WTC11 (cell line): ENCODE measurements around the gene VAMP7. TPM values are rescaled to one million over a fixed set of nuclear protein-coding genes. Genes with fewer than 3 reads are reported as not detected.

Experiments used
- ATAC-seq: fragments of 200-7000 bp; cut with Tn5 transposase; 2 replicates; pipeline ENCODE4 v1.10.0; 2021; ENCODE audit warnings: mild to moderate bottlenecking, moderate library complexity
- CTCF ChIA-PET: fragments of 300-600 bp; sonication (Branson Sonifier 250); formaldehyde crosslinking; loops from one replicate; lab custom pipeline; 2021; ENCODE audit warnings: antibody characterized with exemption; lab: Charles Lee
- POLR2A ChIA-PET: fragments of 350-600 bp; sonication (Branson Sonifier 250); formaldehyde crosslinking; loops from one replicate; lab custom pipeline; 2021; ENCODE audit warnings: antibody characterized with exemption; lab: Charles Lee
- DNase-seq: peaks from one replicate; pipeline ENCODE4 v3.0.0; 2021; ENCODE audit warnings: low spot score
- H3K27ac Mint-ChIP-seq: 2 replicates; pipeline ENCODE4 v1.8.0; 2021; ENCODE audit warnings: mixed read lengths
- H3K27me3 Mint-ChIP-seq: 2 replicates; pipeline ENCODE4 v1.8.0; 2021; ENCODE audit warnings: low read depth, mild to moderate bottlenecking, moderate library complexity, mixed read lengths
- H3K36me3 Mint-ChIP-seq: 2 replicates; pipeline ENCODE4 v1.8.0; 2021; ENCODE audit warnings: mixed read lengths
- H3K4me1 Mint-ChIP-seq: 2 replicates; pipeline ENCODE4 v1.8.0; 2022; ENCODE audit warnings: mixed read lengths
- H3K4me3 Mint-ChIP-seq: 2 replicates; pipeline ENCODE4 v1.8.0; 2021; ENCODE audit warnings: mild to moderate bottlenecking, moderate library complexity, mixed read lengths
- H3K9me3 Mint-ChIP-seq: 2 replicates; pipeline ENCODE4 v1.8.0; 2021; ENCODE audit warnings: mixed read lengths
- CBFB ChIP-seq: sonication (generic); formaldehyde crosslinking; IDR thresholded peaks from 2 replicates; pipeline ENCODE4 v1.8.1; 2022; ENCODE audit warnings: mild to moderate bottlenecking, low read depth, missing genetic modification reagents
- CREM ChIP-seq: sonication (generic); formaldehyde crosslinking; IDR thresholded peaks from 2 replicates; pipeline ENCODE4 v1.8.1; 2022; ENCODE audit warnings: mild to moderate bottlenecking, missing genetic modification reagents, moderate library complexity
- EMX1 ChIP-seq: fragments of 250-450 bp; sonication (Bioruptor Pico); IDR thresholded peaks from 2 replicates; pipeline ENCODE4 v1.8.0; 2021; ENCODE audit warnings: mild to moderate bottlenecking
- FOXJ3 ChIP-seq: sonication (generic); formaldehyde crosslinking; IDR thresholded peaks from 2 replicates; pipeline ENCODE4 v1.9.0; 2021; ENCODE audit warnings: missing genetic modification reagents, mild to moderate bottlenecking, borderline replicate concordance
- FOXP1 ChIP-seq: sonication (generic); formaldehyde crosslinking; IDR thresholded peaks from 2 replicates; pipeline ENCODE4 v1.8.0; 2022; ENCODE audit warnings: missing genetic modification reagents, mild to moderate bottlenecking, moderate library complexity, borderline replicate concordance
- GABPB1 ChIP-seq: sonication (generic); formaldehyde crosslinking; IDR thresholded peaks from 2 replicates; pipeline ENCODE4 v1.8.1; 2023; ENCODE audit warnings: mild to moderate bottlenecking, missing genetic modification reagents
- NFE2L1 ChIP-seq: sonication (generic); formaldehyde crosslinking; IDR thresholded peaks from 2 replicates; pipeline ENCODE4 v1.8.1; 2023; ENCODE audit warnings: missing genetic modification reagents
- SMAD4 ChIP-seq: sonication (generic); formaldehyde crosslinking; IDR thresholded peaks from 2 replicates; pipeline ENCODE4 v1.8.0; 2022; ENCODE audit warnings: mild to moderate bottlenecking, missing genetic modification reagents
- SOX15 ChIP-seq: fragments of 250-450 bp; sonication (Bioruptor Pico); IDR thresholded peaks from 2 replicates; pipeline ENCODE4 v1.9.0; 2021; ENCODE audit warnings: mild to moderate bottlenecking
- TEAD4 ChIP-seq: sonication (generic); formaldehyde crosslinking; IDR thresholded peaks from 2 replicates; pipeline ENCODE4 v1.8.0; 2022; ENCODE audit warnings: mild to moderate bottlenecking, missing genetic modification reagents
- ZNF219 ChIP-seq: sonication (generic); formaldehyde crosslinking; IDR thresholded peaks from 2 replicates; pipeline ENCODE4 v1.8.0; 2023; ENCODE audit warnings: missing genetic modification reagents, mild to moderate bottlenecking, borderline replicate concordance
- total RNA-seq: library from RNA; stranded (reverse); gene quantifications from 3 replicates; pipeline ENCODE4 v1.2.3, GENCODE V29; 2021
- TF ChIP-seq, protein P1 (sequence below): fragments of 250-450 bp; sonication (Bioruptor Pico); IDR thresholded peaks from 2 replicates; pipeline ENCODE4 v1.9.0; 2021; ENCODE audit warnings: moderate library complexity, mild to moderate bottlenecking, inconsistent platforms, borderline replicate concordance
- TF ChIP-seq, protein P2 (sequence below): sonication (generic); formaldehyde crosslinking; IDR thresholded peaks from 2 replicates; pipeline ENCODE4 v1.8.1; 2022; ENCODE audit warnings: mild to moderate bottlenecking, missing genetic modification reagents, moderate library complexity, borderline replicate concordance
- TF ChIP-seq, protein P3 (sequence below): sonication (generic); formaldehyde crosslinking; IDR thresholded peaks from 2 replicates; pipeline ENCODE4 v1.8.1; 2023; ENCODE audit warnings: mild to moderate bottlenecking, missing genetic modification reagents, moderate library complexity
- TF ChIP-seq, protein P4 (sequence below): sonication (generic); formaldehyde crosslinking; IDR thresholded peaks from 2 replicates; pipeline ENCODE4 v1.8.1; 2023; ENCODE audit warnings: mild to moderate bottlenecking, missing genetic modification reagents
- TF ChIP-seq, protein P5 (sequence below): sonication (generic); formaldehyde crosslinking; IDR thresholded peaks from 2 replicates; pipeline ENCODE4 v1.8.0; 2022; ENCODE audit warnings: missing genetic modification reagents
- TF ChIP-seq, protein P6 (sequence below): sonication (generic); formaldehyde crosslinking; IDR thresholded peaks from 2 replicates; pipeline ENCODE4 v1.8.1; 2022; ENCODE audit warnings: mild to moderate bottlenecking, moderate library complexity, missing genetic modification reagents
- TF ChIP-seq, protein P7 (sequence below): fragments of 250-450 bp; sonication (Bioruptor Pico); IDR thresholded peaks from 2 replicates; pipeline ENCODE4 v1.9.0; 2021; ENCODE audit warnings: mild to moderate bottlenecking

VAMP7 gene
- total RNA-seq, 1 experiment from 2014 or later: 22.1 TPM

DNA sequence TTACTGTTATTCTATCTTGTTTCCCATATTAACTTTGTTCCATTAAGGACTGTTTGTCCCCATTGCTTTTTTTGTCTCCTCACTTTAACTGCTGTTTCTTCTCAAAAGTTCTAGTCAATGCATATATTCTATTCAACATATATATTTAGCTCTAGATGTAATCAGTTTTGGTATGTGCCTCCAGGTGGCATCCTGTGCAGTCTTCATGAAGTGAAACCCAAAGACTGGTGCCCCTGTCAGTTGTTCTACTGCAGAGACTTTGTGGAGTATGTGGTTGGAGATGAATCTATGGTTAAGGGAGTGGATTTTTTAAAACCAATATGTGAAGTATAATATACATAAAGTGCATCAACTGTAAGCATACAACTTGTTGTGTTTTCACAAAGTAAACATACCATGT, 57.0 kb downstream of the VAMP7 start:
- H3K27ac Mint-ChIP-seq: no peak overlapping the region
- POLR2A ChIA-PET: no interaction called here

DNA sequence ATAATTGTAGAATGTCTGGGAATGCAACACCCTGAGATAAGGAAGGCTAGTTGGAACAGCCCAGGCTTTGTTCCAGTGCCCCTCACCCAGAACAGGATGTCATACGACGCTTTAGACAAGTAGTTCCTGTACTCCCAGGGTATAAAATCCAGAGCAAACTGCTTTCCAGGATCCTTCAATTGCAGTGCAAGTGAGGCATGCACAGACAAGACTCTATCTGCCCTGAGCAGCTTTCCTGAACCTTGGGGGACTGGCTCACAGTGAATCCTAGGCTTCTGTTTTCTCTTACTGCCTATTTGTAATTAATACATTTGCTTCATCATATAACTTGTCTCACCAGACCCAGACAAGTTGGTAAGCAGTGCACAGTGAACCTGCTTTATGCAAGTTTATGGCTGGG, 68.0 kb downstream of the VAMP7 start:
- ATAC-seq (no peak), DNase-seq (no peak)
- Mint-ChIP-seq H3K4me3 (no peak overlapping the region), H3K4me1 (no peaks in the 10 kb centered on the region), H3K27me3 (no peaks in the 10 kb centered on the region), H3K27ac (no peak overlapping the region), H3K36me3 (peaks cover 16% of the 10 kb centered on the region), H3K9me3 (peaks cover 14% of the 10 kb centered on the region)
- CTCF ChIA-PET: no interaction called here
- POLR2A ChIA-PET: no interaction called here
- TF ChIP-seq GABPB1 (CRISPR knock-in tag): no peak
- TF ChIP-seq FOXJ3 (CRISPR knock-in tag): no peak
- no peak for TF ChIP-seq ZNF219 (CRISPR knock-in tag)
- TF ChIP-seq TEAD4 (CRISPR knock-in tag): no peak
- TF ChIP-seq CBFB (CRISPR knock-in tag): no peak
- TF ChIP-seq, protein P1, sequence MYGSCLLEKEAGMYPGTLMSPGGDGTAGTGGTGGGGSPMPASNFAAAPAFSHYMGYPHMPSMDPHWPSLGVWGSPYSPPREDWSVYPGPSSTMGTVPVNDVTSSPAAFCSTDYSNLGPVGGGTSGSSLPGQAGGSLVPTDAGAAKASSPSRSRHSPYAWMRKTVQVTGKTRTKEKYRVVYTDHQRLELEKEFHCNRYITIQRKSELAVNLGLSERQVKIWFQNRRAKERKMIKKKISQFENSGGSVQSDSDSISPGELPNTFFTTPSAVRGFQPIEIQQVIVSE: no peak
- TF ChIP-seq, protein P2, sequence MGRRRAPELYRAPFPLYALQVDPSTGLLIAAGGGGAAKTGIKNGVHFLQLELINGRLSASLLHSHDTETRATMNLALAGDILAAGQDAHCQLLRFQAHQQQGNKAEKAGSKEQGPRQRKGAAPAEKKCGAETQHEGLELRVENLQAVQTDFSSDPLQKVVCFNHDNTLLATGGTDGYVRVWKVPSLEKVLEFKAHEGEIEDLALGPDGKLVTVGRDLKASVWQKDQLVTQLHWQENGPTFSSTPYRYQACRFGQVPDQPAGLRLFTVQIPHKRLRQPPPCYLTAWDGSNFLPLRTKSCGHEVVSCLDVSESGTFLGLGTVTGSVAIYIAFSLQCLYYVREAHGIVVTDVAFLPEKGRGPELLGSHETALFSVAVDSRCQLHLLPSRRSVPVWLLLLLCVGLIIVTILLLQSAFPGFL (CRISPR knock-in tag): no peak
- TF ChIP-seq, protein P3, sequence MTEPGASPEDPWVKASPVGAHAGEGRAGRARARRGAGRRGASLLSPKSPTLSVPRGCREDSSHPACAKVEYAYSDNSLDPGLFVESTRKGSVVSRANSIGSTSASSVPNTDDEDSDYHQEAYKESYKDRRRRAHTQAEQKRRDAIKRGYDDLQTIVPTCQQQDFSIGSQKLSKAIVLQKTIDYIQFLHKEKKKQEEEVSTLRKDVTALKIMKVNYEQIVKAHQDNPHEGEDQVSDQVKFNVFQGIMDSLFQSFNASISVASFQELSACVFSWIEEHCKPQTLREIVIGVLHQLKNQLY (CRISPR knock-in tag): no peak
- no peak for TF ChIP-seq CREM (CRISPR knock-in tag)
- TF ChIP-seq, protein P4, sequence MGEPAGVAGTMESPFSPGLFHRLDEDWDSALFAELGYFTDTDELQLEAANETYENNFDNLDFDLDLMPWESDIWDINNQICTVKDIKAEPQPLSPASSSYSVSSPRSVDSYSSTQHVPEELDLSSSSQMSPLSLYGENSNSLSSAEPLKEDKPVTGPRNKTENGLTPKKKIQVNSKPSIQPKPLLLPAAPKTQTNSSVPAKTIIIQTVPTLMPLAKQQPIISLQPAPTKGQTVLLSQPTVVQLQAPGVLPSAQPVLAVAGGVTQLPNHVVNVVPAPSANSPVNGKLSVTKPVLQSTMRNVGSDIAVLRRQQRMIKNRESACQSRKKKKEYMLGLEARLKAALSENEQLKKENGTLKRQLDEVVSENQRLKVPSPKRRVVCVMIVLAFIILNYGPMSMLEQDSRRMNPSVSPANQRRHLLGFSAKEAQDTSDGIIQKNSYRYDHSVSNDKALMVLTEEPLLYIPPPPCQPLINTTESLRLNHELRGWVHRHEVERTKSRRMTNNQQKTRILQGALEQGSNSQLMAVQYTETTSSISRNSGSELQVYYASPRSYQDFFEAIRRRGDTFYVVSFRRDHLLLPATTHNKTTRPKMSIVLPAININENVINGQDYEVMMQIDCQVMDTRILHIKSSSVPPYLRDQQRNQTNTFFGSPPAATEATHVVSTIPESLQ (CRISPR knock-in tag): no peak
- TF ChIP-seq SMAD4 (CRISPR knock-in tag): no peak

More for the DNA sequence above, 57.0 kb downstream of the VAMP7 start:
- CTCF ChIA-PET: no interaction called here
- Mint-ChIP-seq H3K4me3 (no peak overlapping the region), H3K36me3 (peaks cover 80% of the 10 kb centered on the region), H3K9me3 (peaks cover 74% of the 10 kb centered on the region), H3K27me3 (peaks cover 10% of the 10 kb centered on the region), H3K4me1 (no peaks in the 10 kb centered on the region)
- TF ChIP-seq NFE2L1 (CRISPR knock-in tag) (no peak), FOXP1 (CRISPR knock-in tag) (no peak), CREM (CRISPR knock-in tag) (no peak), SOX15 (CRISPR knock-in tag) (no peak), EMX1 (CRISPR knock-in tag) (no peak)
- TF ChIP-seq, protein P5, sequence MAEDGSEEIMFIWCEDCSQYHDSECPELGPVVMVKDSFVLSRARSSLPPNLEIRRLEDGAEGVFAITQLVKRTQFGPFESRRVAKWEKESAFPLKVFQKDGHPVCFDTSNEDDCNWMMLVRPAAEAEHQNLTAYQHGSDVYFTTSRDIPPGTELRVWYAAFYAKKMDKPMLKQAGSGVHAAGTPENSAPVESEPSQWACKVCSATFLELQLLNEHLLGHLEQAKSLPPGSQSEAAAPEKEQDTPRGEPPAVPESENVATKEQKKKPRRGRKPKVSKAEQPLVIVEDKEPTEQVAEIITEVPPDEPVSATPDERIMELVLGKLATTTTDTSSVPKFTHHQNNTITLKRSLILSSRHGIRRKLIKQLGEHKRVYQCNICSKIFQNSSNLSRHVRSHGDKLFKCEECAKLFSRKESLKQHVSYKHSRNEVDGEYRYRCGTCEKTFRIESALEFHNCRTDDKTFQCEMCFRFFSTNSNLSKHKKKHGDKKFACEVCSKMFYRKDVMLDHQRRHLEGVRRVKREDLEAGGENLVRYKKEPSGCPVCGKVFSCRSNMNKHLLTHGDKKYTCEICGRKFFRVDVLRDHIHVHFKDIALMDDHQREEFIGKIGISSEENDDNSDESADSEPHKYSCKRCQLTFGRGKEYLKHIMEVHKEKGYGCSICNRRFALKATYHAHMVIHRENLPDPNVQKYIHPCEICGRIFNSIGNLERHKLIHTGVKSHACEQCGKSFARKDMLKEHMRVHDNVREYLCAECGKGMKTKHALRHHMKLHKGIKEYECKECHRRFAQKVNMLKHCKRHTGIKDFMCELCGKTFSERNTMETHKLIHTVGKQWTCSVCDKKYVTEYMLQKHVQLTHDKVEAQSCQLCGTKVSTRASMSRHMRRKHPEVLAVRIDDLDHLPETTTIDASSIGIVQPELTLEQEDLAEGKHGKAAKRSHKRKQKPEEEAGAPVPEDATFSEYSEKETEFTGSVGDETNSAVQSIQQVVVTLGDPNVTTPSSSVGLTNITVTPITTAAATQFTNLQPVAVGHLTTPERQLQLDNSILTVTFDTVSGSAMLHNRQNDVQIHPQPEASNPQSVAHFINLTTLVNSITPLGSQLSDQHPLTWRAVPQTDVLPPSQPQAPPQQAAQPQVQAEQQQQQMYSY (CRISPR knock-in tag): no peak
- TF ChIP-seq, protein P2 (CRISPR knock-in tag): no peak
- TF ChIP-seq, protein P6, sequence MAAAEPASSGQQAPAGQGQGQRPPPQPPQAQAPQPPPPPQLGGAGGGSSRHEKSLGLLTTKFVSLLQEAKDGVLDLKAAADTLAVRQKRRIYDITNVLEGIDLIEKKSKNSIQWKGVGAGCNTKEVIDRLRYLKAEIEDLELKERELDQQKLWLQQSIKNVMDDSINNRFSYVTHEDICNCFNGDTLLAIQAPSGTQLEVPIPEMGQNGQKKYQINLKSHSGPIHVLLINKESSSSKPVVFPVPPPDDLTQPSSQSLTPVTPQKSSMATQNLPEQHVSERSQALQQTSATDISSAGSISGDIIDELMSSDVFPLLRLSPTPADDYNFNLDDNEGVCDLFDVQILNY: no peak
- TF ChIP-seq, protein P3 (CRISPR knock-in tag): no peak
- TF ChIP-seq, protein P7, sequence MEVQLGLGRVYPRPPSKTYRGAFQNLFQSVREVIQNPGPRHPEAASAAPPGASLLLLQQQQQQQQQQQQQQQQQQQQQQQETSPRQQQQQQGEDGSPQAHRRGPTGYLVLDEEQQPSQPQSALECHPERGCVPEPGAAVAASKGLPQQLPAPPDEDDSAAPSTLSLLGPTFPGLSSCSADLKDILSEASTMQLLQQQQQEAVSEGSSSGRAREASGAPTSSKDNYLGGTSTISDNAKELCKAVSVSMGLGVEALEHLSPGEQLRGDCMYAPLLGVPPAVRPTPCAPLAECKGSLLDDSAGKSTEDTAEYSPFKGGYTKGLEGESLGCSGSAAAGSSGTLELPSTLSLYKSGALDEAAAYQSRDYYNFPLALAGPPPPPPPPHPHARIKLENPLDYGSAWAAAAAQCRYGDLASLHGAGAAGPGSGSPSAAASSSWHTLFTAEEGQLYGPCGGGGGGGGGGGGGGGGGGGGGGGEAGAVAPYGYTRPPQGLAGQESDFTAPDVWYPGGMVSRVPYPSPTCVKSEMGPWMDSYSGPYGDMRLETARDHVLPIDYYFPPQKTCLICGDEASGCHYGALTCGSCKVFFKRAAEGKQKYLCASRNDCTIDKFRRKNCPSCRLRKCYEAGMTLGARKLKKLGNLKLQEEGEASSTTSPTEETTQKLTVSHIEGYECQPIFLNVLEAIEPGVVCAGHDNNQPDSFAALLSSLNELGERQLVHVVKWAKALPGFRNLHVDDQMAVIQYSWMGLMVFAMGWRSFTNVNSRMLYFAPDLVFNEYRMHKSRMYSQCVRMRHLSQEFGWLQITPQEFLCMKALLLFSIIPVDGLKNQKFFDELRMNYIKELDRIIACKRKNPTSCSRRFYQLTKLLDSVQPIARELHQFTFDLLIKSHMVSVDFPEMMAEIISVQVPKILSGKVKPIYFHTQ (CRISPR knock-in tag): no peak
- DNase-seq: no peak
- ATAC-seq: no peak
